ENCODE measurements around the gene NRIP1. TPM values are rescaled to one million over a fixed set of nuclear protein-coding genes. Genes with fewer than 3 reads are reported as not detected.

The NRIP1 gene
- total and polyA plus RNA-seq, 8 donors, result 22.6 to 30.5 (median 27.6) TPM

DNA sequence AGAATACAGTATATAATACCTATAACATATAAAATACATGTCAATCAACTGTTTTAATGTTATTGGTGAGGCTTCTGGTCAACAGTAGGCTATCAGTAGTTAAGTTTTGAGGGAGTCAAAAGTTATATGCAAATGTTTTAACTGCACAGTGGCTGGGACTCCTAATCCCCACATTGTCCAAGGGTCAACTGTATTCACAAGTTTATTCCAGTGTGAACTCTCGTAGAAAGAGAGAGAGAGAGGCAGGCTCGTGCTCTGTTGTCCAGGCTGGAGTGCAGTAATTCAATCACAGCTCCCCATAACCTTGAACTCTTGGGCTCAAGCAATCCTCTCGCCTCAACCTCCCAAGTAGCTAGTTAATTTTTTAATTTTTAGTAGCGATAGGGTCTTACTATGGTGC lies 66.0 kb downstream of the NRIP1 start:
- TF ChIP-seq CTCF (IDR thresholded peaks at IDR 0.05), result no peak
- Histone ChIP-seq H3K4me1 (peaks cover 0 to 22% of the 10 kb centered on the region in 2 donors), H3K36me3 (no peaks in the 10 kb centered on the region), H3K27ac (no peak overlapping the region), H3K27me3 (no peaks in the 10 kb centered on the region), H3K4me3 (no peak overlapping the region), H3K9me3 (no peaks in the 10 kb centered on the region)
- intact Hi-C loops (cut with DNase I), result no loop called here
- no peak for DNase-seq
- no peak for ATAC-seq

DNA sequence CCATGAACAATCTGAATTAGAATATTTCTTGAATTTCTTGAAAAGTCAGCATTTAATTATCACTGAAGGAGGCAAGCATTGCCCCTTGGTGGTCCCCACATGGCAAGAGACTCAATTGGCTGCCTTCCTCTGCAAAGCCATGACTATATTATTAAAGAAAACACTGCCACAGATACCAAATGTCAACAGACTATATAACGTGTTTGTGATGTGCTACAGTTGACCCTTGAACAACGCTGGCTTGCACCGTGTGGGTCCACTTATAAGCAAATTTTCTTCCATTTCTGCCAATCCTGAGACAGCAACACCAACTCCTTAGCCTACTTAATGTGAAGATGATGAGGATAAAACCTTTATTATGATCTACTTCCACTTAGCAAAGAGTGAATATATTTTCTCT lies 66.5 kb downstream of the NRIP1 start:
- DNase-seq (no peak), ATAC-seq (no peak)
- Histone ChIP-seq H3K27me3 (no peaks in the 10 kb centered on the region), H3K9me3 (no peaks in the 10 kb centered on the region), H3K4me1 (peaks cover 0 to 22% of the 10 kb centered on the region in 2 donors), H3K36me3 (no peaks in the 10 kb centered on the region), H3K27ac (no peak overlapping the region), H3K4me3 (no peak overlapping the region)
- intact Hi-C loops (cut with DNase I), result no loop called here
- no peak for TF ChIP-seq CTCF (IDR thresholded peaks at IDR 0.05)

- intact Hi-C loops (cut with DNase I), result no loop called here
- Histone ChIP-seq H3K9me3 (no peaks in the 10 kb centered on the region), H3K27ac (no peak overlapping the region), H3K27me3 (no peaks in the 10 kb centered on the region), H3K4me1 (peaks cover 0 to 8% of the 10 kb centered on the region in 2 donors), H3K36me3 (no peaks in the 10 kb centered on the region), H3K4me3 (no peak overlapping the region)
- no peak for TF ChIP-seq CTCF (IDR thresholded peaks at IDR 0.05)
- ATAC-seq (peak; percentile 40), DNase-seq (peak in 1 of 4 donors; percentile 16)
Observed at GRCh38 chr21:14995695-14996490, 68.9 kb downstream of the NRIP1 start.

GRCh38 chr21:14995226-14995625 lies 69.6 kb downstream of the NRIP1 start:
- no peaks in the 10 kb centered on the region for H3K9me3 ChIP-seq
- no peak for ATAC-seq
- no peaks in the 10 kb centered on the region for H3K36me3 ChIP-seq
- H3K27me3 ChIP-seq, result no peaks in the 10 kb centered on the region
- intact Hi-C loops (cut with DNase I), result no loop called here
- peaks cover 0 to 8% of the 10 kb centered on the region in 2 donors for H3K4me1 ChIP-seq
- DNase-seq, result no peak
- H3K4me3 ChIP-seq, result no peak overlapping the region
- TF ChIP-seq CTCF (IDR thresholded peaks at IDR 0.05), result no peak
- H3K27ac ChIP-seq, result no peak overlapping the region

DNA sequence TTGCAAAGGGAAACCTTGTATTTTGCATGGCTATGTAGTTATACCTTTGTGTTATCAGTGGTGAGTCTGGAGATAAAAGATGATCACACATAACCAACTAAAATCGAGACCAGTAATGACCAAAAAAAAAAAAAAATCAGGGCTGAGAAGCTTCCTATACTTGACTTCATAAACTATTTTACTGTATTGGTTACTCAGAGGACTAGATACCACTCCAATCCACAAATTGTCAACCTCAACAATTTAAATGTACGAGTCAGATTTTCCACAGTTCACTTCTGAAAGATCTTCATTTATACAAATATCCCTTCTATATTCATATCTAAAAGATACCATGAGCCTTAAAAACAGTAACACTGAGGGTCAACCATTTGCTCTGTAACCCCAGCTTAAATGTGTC lies 71.7 kb downstream of the NRIP1 start:
- intact Hi-C loops (cut with DNase I), result no loop called here
- no peak for TF ChIP-seq CTCF (IDR thresholded peaks at IDR 0.05)
- H3K27ac ChIP-seq, result no peak overlapping the region
- H3K4me1 ChIP-seq, result peaks cover 0 to 8% of the 10 kb centered on the region in 2 donors
- DNase-seq, result no peak
- H3K9me3 ChIP-seq, result no peaks in the 10 kb centered on the region
- no peaks in the 10 kb centered on the region for H3K27me3 ChIP-seq
- peaks cover 0 to 8% of the 10 kb centered on the region in 2 donors for H3K36me3 ChIP-seq
- no peak overlapping the region for H3K4me3 ChIP-seq
- no peak for ATAC-seq
